HEK293T (cell line): Measurements from ENCODE around the gene SMIM11.

Source experiments
- CTCF ChIA-PET: fragments of 350-600 bp; formaldehyde crosslinking; extraction: SDS; loops from one replicate; lab custom pipeline; 2021; ENCODE audit warnings: antibody characterized with exemption, inconsistent platforms; lab: Yijun Ruan, JAX
- POLR2A ChIA-PET: fragments of 350-600 bp; formaldehyde crosslinking; extraction: SDS; loops from one replicate; lab custom pipeline; 2020; ENCODE audit warnings: antibody characterized with exemption, inconsistent platforms; lab: Yijun Ruan, JAX
- DNase-seq: peaks from one replicate; pipeline ENCODE4 v3.0.0; 2012; ENCODE audit warnings: mixed read lengths; ENCODE audit errors: extremely low spot score
- ARNT ChIP-seq: fragments of 450-650 bp; IDR thresholded peaks from 2 replicates; pipeline ENCODE4 v1.6.1; 2017; ENCODE audit warnings: mild to moderate bottlenecking
- BHLHE40 ChIP-seq: fragments of 450-650 bp; IDR thresholded peaks from 2 replicates; pipeline ENCODE4 v1.6.1; 2016; ENCODE audit warnings: mild to moderate bottlenecking, moderate library complexity, borderline replicate concordance
- CTBP1 ChIP-seq: fragments of 450-650 bp; IDR thresholded peaks from 2 replicates; pipeline ENCODE4 v1.6.1; 2016; ENCODE audit warnings: borderline replicate concordance
- ELF4 ChIP-seq: fragments of 450-650 bp; IDR thresholded peaks from 2 replicates; pipeline ENCODE4 v1.6.1; 2017; ENCODE audit warnings: antibody characterized with exemption
- FOXA1 ChIP-seq: fragments of 450-650 bp; IDR thresholded peaks from 2 replicates; pipeline ENCODE4 v1.6.1; 2016; ENCODE audit warnings: mild to moderate bottlenecking
- FOXK2 ChIP-seq: fragments of 450-650 bp; IDR thresholded peaks from 2 replicates; pipeline ENCODE4 v1.6.1; 2016; ENCODE audit warnings: mild to moderate bottlenecking
- FOXM1 ChIP-seq: fragments of 450-650 bp; IDR thresholded peaks from 2 replicates; pipeline ENCODE4 v1.6.1; 2017; ENCODE audit warnings: mild to moderate bottlenecking, borderline replicate concordance
- HDGF ChIP-seq: fragments of 450-650 bp; IDR thresholded peaks from 2 replicates; pipeline ENCODE4 v1.6.1; 2017; ENCODE audit warnings: antibody characterized with exemption, borderline replicate concordance
- L3MBTL2 ChIP-seq: fragments of 450-650 bp; conservative IDR thresholded peaks from 2 replicates; pipeline ENCODE4 v1.6.1; 2016; ENCODE audit warnings: mild to moderate bottlenecking
- LEF1 ChIP-seq: fragments of 450-650 bp; IDR thresholded peaks from 2 replicates; pipeline ENCODE4 v1.6.1; 2017; ENCODE audit warnings: mild to moderate bottlenecking, borderline replicate concordance
- NFRKB ChIP-seq: fragments of 450-650 bp; IDR thresholded peaks from 2 replicates; pipeline ENCODE4 v1.6.1; 2016; ENCODE audit warnings: mild to moderate bottlenecking, moderate library complexity
- SP1 ChIP-seq: fragments of 450-650 bp; IDR thresholded peaks from 2 replicates; pipeline ENCODE4 v1.6.1; 2017
- SUZ12 ChIP-seq: fragments of 450-650 bp; IDR thresholded peaks from 2 replicates; pipeline ENCODE4 v1.6.1; 2016; ENCODE audit warnings: mild to moderate bottlenecking
- TARDBP ChIP-seq: fragments of 450-650 bp; IDR thresholded peaks from 2 replicates; pipeline ENCODE4 v1.6.1; 2016
- ZNF384 ChIP-seq: fragments of 450-650 bp; IDR thresholded peaks from 2 replicates; pipeline ENCODE4 v1.6.1; 2016
- TF ChIP-seq, protein P1 (sequence below): fragments of 450-650 bp; IDR thresholded peaks from 2 replicates; pipeline ENCODE4 v1.6.1; 2016

SMIM11 gene

DNA sequence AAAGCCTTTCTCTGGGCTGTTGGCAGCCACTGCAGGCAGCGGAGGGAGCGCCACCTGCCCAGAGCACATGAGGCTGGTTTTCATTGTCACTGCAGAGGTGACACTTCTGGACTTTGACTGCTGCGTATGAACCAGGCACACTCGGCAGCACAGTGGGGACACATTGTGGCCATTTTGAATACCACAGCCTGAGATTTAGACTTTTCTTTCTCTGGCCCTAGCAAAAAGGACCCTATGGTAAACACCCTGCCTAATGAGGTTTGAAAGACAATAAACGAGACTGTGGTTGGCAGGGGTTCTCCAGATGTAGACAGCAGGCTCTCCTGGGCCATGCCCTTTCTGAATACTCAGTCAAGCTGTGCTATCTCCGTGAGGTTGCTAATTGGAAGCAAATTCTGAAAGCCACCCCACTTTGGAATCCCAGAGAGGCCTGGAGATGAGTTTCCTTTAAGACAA lies 23.5 kb upstream of the SMIM11 start:
- ChIA-PET POLR2A (no interaction called here), CTCF (interaction anchor here (2.6 kb wide), 1 partner anchor 428 kb away, joined by 13 read pairs; no protein-coding TSS in a partner anchor)
- peak; percentile 76 for DNase-seq
- TF ChIP-seq CTBP1 (no peak), LEF1 (no peak), SUZ12 (no peak), ELF4 (no peak), ARNT (no peak), FOXM1 (no peak), HDGF (no peak), FOXK2 (no peak), L3MBTL2 (no peak; the same call in 1 of the 2 replicates), ZNF384 (no peak), FOXA1 (no peak), BHLHE40 (no peak), NFRKB (no peak), SP1 (no peak), TARDBP (no peak)
- TF ChIP-seq, protein P1, sequence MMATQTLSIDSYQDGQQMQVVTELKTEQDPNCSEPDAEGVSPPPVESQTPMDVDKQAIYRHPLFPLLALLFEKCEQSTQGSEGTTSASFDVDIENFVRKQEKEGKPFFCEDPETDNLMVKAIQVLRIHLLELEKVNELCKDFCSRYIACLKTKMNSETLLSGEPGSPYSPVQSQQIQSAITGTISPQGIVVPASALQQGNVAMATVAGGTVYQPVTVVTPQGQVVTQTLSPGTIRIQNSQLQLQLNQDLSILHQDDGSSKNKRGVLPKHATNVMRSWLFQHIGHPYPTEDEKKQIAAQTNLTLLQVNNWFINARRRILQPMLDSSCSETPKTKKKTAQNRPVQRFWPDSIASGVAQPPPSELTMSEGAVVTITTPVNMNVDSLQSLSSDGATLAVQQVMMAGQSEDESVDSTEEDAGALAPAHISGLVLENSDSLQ: no peak

DNA sequence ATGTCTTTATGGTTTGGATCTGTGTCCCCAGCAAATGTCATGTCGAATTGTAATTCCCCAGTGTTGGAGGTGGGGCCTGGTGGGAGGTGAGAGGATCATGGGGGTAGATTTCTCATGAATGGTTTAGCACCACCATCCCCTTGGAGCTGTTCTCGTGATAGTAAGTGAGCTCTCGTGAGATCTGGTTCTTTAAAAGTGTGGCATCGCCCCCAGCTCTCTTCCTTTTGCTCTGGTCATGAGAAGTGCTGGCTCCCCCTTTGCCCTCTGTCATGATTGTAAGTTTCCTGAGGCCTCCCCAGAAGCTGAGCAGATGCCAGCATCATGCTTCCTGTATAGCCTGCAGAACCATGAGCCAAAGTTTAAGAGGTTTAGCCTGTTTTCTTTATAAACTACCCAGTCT lies 22.8 kb upstream of the SMIM11 start:
- ChIA-PET CTCF (interaction anchor here (3.1 kb wide), 1 partner anchor 429 kb away, joined by 16 read pairs; no protein-coding TSS in a partner anchor), POLR2A (no interaction called here)
- TF ChIP-seq NFRKB (no peak), ELF4 (no peak), CTBP1 (no peak), ARNT (no peak)
- TF ChIP-seq, protein P1: no peak
- DNase-seq: no peak

DNA sequence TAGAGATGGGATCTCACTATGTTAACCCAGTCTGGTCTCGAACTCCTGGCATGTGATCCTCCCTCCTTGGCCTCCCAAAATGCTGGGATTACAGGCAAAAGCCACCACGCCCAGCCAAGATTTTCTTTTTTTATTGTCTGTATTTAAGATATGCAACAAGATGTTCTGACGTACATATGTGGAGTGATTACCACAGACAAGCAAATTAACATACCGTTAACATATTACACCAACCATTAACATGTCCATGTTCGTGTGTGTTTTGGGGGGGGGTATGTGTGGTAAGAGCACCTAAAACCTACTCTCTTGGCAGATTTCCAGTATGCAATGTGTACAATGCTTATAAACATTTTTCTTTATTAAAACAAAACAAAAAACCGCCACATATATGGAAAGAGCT lies 22.1 kb upstream of the SMIM11 start:
- CTCF ChIA-PET: interaction anchor here (3.1 kb wide), 1 partner anchor 429 kb away, joined by 16 read pairs; no protein-coding TSS in a partner anchor
- DNase-seq: no peak

DNA sequence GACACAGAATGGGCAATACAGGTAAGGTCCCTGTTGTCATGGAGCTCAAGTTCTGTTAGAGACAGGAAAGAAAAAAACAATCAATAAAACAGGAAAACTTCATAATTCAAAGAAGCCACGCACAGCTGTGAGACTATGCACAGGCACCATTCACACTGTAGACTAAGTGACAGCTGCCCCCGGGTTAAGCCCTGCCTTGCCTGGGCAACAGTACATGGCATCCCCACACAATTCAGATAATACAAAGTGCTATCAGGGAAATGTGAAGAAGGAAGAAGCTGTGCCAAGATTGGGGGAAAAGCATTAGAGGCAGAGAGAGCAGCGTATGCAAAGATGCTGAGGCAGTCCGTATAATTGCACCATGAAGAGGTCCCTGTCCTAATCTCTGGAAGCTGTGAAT lies 20.5 kb upstream of the SMIM11 start:
- ChIA-PET POLR2A (interaction anchor here (0.7 kb wide), 1 partner anchor 431 kb away, joined by 3 read pairs; no protein-coding TSS in a partner anchor), CTCF (interaction anchor here (3.1 kb wide), 1 partner anchor 431 kb away, joined by 16 read pairs; no protein-coding TSS in a partner anchor)
- no peak for DNase-seq
- TF ChIP-seq HDGF (no peak), L3MBTL2 (no peak), NFRKB (no peak), ZNF384 (no peak), FOXK2 (no peak), ELF4 (no peak), LEF1 (no peak), BHLHE40 (no peak), SUZ12 (no peak), TARDBP (no peak), CTBP1 (no peak), FOXM1 (no peak), FOXA1 (no peak)
- TF ChIP-seq, protein P1: no peak

More for the DNA sequence above, 22.1 kb upstream of the SMIM11 start:
- POLR2A ChIA-PET: no interaction called here
- no peak for TF ChIP-seq LEF1
- TF ChIP-seq FOXK2: no peak
- TF ChIP-seq, protein P1: no peak
- no peak for TF ChIP-seq SP1
- TF ChIP-seq BHLHE40: no peak

DNA sequence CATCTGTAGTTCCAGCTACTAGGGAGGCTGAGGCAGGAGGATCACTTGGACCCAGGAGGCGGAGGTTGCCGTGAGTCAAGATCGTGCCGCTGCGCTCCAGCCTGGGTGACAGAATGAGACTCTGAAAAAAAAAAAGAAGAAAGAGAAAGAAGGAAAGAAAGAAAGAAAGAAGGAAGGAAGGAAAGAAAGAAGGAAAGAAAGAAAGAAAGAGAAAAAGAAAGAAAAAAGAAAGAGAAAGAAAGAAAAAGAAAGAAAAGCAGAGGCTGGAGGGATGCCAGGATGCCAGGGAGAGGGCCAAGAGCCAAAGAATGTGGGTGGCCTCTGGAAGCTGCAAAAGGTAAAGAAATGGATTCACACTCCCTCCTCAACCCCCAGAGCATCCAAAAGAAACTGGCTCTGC lies 19.7 kb upstream of the SMIM11 start:
- CTCF ChIA-PET: interaction anchor here (0.6 to 3.1 kb wide), 2 partner anchors 246 to 432 kb away, joined by 3 to 16 read pairs; no protein-coding TSS in a partner anchor
- DNase-seq: no peak
- POLR2A ChIA-PET: no interaction called here
- TF ChIP-seq, protein P1: no peak
- TF ChIP-seq ELF4 (no peak), ZNF384 (no peak)
